Measurements from ENCODE around the gene ADGRA3. TPM values are rescaled to one million over a fixed set of nuclear protein-coding genes. Genes with fewer than 3 reads are reported as not detected.

The ADGRA3 gene
- total RNA-seq, 4 donors from 2014 or later: 14.9 to 26.3 (median 20.2) TPM

- no peaks in the 10 kb centered on the region for H3K27me3 ChIP-seq
- no peaks in the 10 kb centered on the region for H3K36me3 ChIP-seq
- no peak for TF ChIP-seq POLR2A (IDR thresholded peaks at IDR 0.05)
- TF ChIP-seq CTCF (IDR thresholded peaks at IDR 0.05): no peak
- TF ChIP-seq EP300 (IDR thresholded peaks at IDR 0.05): no peak
- no peak for DNase-seq (ENCODE audit: low spot score in 2 of 2)
- no peaks in the 10 kb centered on the region for H3K9me3 ChIP-seq
- H3K27ac ChIP-seq: no peak overlapping the region
- no peak overlapping the region for H3K4me3 ChIP-seq
- 90 to 94% methylated on average over 5 of the region's 5 CpGs for WGBS, 2 donors
- no peaks in the 10 kb centered on the region for H3K4me1 ChIP-seq
These were observed 22.3 kb downstream of the ADGRA3 start for GRCh38 chr4:22493523-22493922.

- Histone ChIP-seq H3K27ac (no peak overlapping the region), H3K9me3 (no peaks in the 10 kb centered on the region), H3K4me1 (no peaks in the 10 kb centered on the region), H3K27me3 (no peaks in the 10 kb centered on the region), H3K4me3 (no peak overlapping the region), H3K36me3 (no peaks in the 10 kb centered on the region)
- 96 to 97% methylated on average over 2 of the region's 2 CpGs for WGBS, 2 donors
- no peak for TF ChIP-seq CTCF (IDR thresholded peaks at IDR 0.05)
- no peak for TF ChIP-seq EP300 (IDR thresholded peaks at IDR 0.05)
- no peak for TF ChIP-seq POLR2A (IDR thresholded peaks at IDR 0.05)
- no peak for DNase-seq (ENCODE audit: low spot score in 2 of 2)
These were observed 22.9 kb downstream of the ADGRA3 start for GRCh38 chr4:22492987-22493386.

GRCh38 chr4:22491939-22492338 lies 23.9 kb downstream of the ADGRA3 start:
- Histone ChIP-seq H3K4me1 (no peaks in the 10 kb centered on the region), H3K9me3 (no peaks in the 10 kb centered on the region), H3K27ac (no peak overlapping the region), H3K27me3 (no peaks in the 10 kb centered on the region), H3K36me3 (no peaks in the 10 kb centered on the region), H3K4me3 (no peak overlapping the region)
- no peak for TF ChIP-seq POLR2A (IDR thresholded peaks at IDR 0.05)
- no peak for TF ChIP-seq CTCF (IDR thresholded peaks at IDR 0.05)
- DNase-seq (ENCODE audit: low spot score in 2 of 2): no peak
- WGBS, 2 donors: 65 to 72% methylated on average over 6 of the region's 6 CpGs

- 47 to 60% methylated on average over 5 of the region's 5 CpGs for WGBS, 2 donors
- Histone ChIP-seq H3K27me3 (no peaks in the 10 kb centered on the region), H3K9me3 (no peaks in the 10 kb centered on the region), H3K4me1 (no peaks in the 10 kb centered on the region), H3K4me3 (no peak overlapping the region), H3K36me3 (no peaks in the 10 kb centered on the region), H3K27ac (no peak overlapping the region)
- no peak for DNase-seq (ENCODE audit: low spot score in 2 of 2)
- no peak for TF ChIP-seq POLR2A (IDR thresholded peaks at IDR 0.05)
- TF ChIP-seq EP300 (IDR thresholded peaks at IDR 0.05): no peak
- TF ChIP-seq CTCF (IDR thresholded peaks at IDR 0.05): no peak
These were observed 25.0 kb downstream of the ADGRA3 start for GRCh38 chr4:22490718-22491315.

- Histone ChIP-seq H3K4me3 (no peak overlapping the region), H3K27ac (no peak overlapping the region), H3K27me3 (no peaks in the 10 kb centered on the region), H3K4me1 (peaks cover 0 to 10% (median 0%) of the 10 kb centered on the region in 4 donors), H3K9me3 (no peaks in the 10 kb centered on the region), H3K36me3 (no peaks in the 10 kb centered on the region)
- no peak for DNase-seq (ENCODE audit: low spot score in 2 of 2)
- WGBS, 2 donors: 33 to 100% methylated on average over 1 of the region's 1 CpG
- TF ChIP-seq CTCF (IDR thresholded peaks at IDR 0.05): no peak
- TF ChIP-seq EP300 (IDR thresholded peaks at IDR 0.05): no peak
- no peak for TF ChIP-seq POLR2A (IDR thresholded peaks at IDR 0.05)
These were observed 27.8 kb downstream of the ADGRA3 start for GRCh38 chr4:22488106-22488505.

Data from tibial nerve (tissue), 4 donors.